Subcutaneous abdominal adipose tissue (tissue), 5 donors: ENCODE measurements around the gene SHANK2.

Experiments used
- H3K27ac ChIP-seq: one replicate; pipeline ENCODE4 v1.7.0; 2013; ENCODE audit warnings: low read depth, mild to moderate bottlenecking, inconsistent platforms, low read length, moderate library complexity
- H3K27me3 ChIP-seq, 5 donors: one replicate each; pipeline ENCODE4 v1.7.0; 2013; ENCODE audit warnings: low read length in 5 of 5, inconsistent platforms in 1 of 5; ENCODE audit not compliant: control insufficient read depth in 5 of 5, insufficient read depth in 4 of 5
- H3K36me3 ChIP-seq, 5 donors: one replicate each; pipeline ENCODE4 v1.7.0; 2013; ENCODE audit warnings: low read length in 5 of 5; ENCODE audit not compliant: control insufficient read depth in 5 of 5, insufficient read depth in 5 of 5
- H3K4me1 ChIP-seq, 5 donors: one replicate each; pipeline ENCODE4 v1.7.0; 2013; ENCODE audit warnings: low read length in 5 of 5, mild to moderate bottlenecking in 3 of 5, moderate library complexity in 1 of 5; ENCODE audit not compliant: control insufficient read depth in 5 of 5, insufficient read depth in 5 of 5
- H3K4me3 ChIP-seq, 5 donors: one replicate each; pipeline ENCODE4 v1.7.0; 2013; ENCODE audit warnings: low read length in 5 of 5, low read depth in 1 of 5
- H3K9ac ChIP-seq, 5 donors: one replicate each; pipeline ENCODE4 v1.7.0; 2013; ENCODE audit warnings: low read length in 5 of 5, mild to moderate bottlenecking in 4 of 5, moderate library complexity in 3 of 5
- H3K9me3 ChIP-seq, 5 donors: one replicate each; pipeline ENCODE4 v1.7.0; 2013; ENCODE audit warnings: low read length in 5 of 5; ENCODE audit not compliant: control insufficient read depth in 5 of 5
- donor health status: healthy.
- donor health status: healthy.
- donor health status: healthy.
- donor health status: healthy.
- donor health status: healthy.

Gene SHANK2

DNA sequence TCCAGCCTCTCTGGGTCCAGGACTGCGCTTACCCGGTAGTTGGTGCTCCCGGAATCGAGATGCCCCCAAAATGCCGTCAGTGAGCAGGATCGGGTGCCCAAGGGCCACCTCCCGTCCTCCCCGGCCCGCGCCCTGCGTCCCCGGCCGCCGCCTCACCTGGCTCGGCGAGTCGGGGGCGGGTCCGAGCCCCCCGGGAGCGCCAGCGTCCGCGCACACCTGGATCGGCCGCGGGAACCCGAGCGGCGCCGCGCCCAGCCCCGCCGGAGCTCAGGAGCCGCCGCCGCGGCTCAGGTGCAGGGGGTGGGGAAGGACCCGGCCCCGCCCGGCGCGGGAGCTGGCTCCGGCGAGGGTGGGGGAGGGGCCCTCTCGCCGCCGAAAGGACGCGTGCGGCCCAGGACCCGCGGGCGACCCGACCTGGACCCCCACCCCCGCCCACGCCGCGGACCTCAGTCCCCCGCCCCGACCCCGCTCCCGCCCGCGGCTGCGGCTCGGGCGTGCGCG lies at the start of gene SHANK2:
TSS of gene SHANK2 (minus strand) at position 309 of the 501 bp plus-strand sequence. CDS start 105,251 bp downstream, outside the sequence.
- H3K36me3 ChIP-seq, result no peaks in the 10 kb centered on the region
- H3K4me3 ChIP-seq, result peak within 1 kb of the TSS in 4 of 5 donors; percentile 44 to 54 (median 50)
- peaks cover 26 to 65% (median 59%) of the 10 kb centered on the region in 5 donors for H3K27me3 ChIP-seq
- peak within 1 kb of the TSS in 1 of 5 donors; percentile 45 for H3K9ac ChIP-seq
- H3K4me1 ChIP-seq, result peaks cover 0 to 23% (median 19%) of the 10 kb centered on the region in 5 donors
- no peak within 1 kb of the TSS for H3K27ac ChIP-seq
- no peaks in the 10 kb centered on the region for H3K9me3 ChIP-seq

DNA sequence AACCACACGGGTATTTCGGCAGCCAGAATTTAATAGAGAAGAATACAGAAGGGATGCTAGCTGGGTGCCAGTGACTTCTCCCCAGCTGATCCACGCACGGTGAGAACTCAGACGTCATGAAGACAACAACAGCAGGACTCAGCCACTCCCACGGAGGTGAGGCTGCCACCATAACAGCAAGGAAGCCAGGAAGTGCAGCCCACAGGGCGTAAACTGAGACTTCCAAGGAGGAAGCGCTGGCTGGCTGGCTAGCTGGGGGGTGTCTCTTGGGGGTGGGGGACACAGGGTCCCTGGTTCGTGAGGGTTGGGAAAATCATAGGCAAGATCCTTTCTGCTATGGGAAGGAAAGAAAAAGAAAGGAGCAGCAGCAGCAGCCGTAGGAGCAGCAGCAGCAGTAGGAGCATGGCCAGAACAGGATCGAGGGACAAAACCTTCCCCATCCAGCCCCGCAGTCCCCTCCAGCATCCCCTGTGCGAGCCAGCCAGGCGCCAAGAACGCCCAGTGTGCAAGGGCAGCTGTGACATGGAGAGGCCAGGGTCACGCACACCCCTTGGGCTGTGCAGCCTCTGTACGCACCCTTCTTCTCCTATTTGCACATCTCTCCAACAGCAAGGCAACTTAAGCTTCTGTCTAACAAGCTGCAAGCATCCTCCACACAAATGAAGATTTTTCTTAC lies 49.6 kb upstream of the SHANK2 start:
- Histone ChIP-seq H3K4me1 (no peaks in the 10 kb centered on the region), H3K36me3 (no peaks in the 10 kb centered on the region), H3K27ac (no peak overlapping the region), H3K27me3 (peaks cover 14 to 24% (median 16%) of the 10 kb centered on the region in 5 donors), H3K4me3 (no peak overlapping the region), H3K9ac (no peak overlapping the region), H3K9me3 (no peaks in the 10 kb centered on the region)

DNA sequence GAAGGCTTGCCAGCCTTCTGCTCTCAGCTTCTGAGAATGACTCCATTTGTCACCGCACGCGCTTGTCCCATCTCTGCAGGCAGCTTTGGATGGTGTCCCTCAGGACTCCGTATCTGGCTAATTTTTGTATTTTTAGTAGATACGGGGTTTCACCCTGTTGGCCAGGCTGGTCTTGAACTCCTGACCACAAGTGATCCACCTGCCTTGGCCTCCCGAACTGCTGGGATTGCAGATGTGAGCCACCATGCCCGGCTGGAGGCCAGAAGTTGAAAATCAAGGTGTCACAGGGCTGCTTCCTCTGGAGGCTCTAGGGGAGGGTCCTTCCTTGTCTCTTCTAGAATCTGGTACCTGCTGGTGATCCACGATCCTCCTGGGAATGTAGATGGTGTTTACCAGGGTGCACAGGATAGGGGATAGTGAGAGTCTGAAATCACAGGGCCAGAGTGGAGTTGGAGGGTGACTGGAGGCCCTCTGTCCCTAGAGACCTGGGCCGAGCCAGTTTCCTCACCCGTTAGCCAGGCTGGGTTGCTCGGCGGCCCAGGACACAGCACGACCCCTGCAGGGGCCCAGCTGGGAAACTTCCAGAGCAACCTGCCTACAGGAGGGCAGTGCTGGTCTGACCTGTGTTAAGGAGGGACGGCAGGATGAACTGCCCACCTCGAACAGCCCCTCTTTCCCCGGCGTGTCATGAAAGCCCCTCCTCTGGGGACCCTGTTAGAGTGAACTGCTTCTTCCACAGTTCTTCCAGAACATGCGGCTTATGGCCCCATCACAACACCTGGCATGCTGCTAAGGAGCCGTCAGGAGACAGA lies 48.9 kb upstream of the SHANK2 start:
- Histone ChIP-seq H3K9ac (no peak overlapping the region), H3K4me3 (no peak overlapping the region), H3K27me3 (peaks cover 14 to 24% (median 18%) of the 10 kb centered on the region in 5 donors), H3K4me1 (no peaks in the 10 kb centered on the region), H3K27ac (no peak overlapping the region), H3K36me3 (no peaks in the 10 kb centered on the region), H3K9me3 (no peaks in the 10 kb centered on the region)

DNA sequence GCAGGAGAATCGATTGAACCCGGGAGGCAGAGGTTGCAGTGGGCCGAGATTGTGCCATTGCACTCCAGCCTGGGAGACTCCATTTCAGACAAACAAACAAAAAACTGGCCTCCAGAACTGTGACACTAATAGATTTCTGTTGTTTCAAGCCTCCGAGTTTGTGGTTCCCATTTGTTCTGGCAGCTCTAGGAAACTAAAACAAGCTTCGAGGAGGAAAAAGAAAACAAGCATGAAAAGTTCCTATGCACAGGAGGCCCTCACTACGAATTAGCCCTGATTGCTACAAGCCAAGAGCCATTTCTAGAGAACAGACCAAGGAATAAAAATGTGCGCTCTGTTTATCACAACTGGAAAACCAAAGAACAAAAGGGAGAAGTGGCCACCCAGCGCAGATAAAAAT lies 47.8 kb upstream of the SHANK2 start:
- Histone ChIP-seq H3K9ac (no peak overlapping the region), H3K4me1 (no peaks in the 10 kb centered on the region), H3K4me3 (no peak overlapping the region), H3K36me3 (no peaks in the 10 kb centered on the region), H3K9me3 (no peaks in the 10 kb centered on the region), H3K27ac (no peak overlapping the region), H3K27me3 (peaks cover 14 to 29% (median 19%) of the 10 kb centered on the region in 5 donors)

DNA sequence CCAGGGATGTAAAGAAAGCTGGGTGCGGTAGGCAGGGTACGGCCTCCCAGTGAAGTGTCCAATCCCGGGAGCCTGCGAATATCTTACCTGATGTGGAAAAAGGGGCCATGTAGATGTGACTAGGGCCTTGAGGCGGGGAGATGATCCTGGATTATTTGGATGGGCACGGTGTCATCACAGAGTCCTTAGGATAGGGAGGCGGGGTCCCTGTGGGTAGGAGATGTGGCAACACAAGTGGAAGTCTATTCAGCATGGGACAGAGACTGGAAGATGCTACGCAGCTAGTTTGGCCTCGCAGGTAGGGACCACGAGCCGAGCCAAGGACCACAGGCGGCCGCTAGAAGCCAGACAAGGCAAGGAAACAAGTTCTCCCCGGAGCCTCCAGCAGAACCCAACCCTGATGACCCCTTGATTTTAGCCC lies 46.4 kb upstream of the SHANK2 start:
- H3K27me3 ChIP-seq, result peaks cover 19 to 29% (median 24%) of the 10 kb centered on the region in 5 donors
- H3K9me3 ChIP-seq, result no peaks in the 10 kb centered on the region
- no peaks in the 10 kb centered on the region for H3K4me1 ChIP-seq
- no peaks in the 10 kb centered on the region for H3K36me3 ChIP-seq
- no peak overlapping the region for H3K9ac ChIP-seq
- no peak overlapping the region for H3K4me3 ChIP-seq
- no peak overlapping the region for H3K27ac ChIP-seq

DNA sequence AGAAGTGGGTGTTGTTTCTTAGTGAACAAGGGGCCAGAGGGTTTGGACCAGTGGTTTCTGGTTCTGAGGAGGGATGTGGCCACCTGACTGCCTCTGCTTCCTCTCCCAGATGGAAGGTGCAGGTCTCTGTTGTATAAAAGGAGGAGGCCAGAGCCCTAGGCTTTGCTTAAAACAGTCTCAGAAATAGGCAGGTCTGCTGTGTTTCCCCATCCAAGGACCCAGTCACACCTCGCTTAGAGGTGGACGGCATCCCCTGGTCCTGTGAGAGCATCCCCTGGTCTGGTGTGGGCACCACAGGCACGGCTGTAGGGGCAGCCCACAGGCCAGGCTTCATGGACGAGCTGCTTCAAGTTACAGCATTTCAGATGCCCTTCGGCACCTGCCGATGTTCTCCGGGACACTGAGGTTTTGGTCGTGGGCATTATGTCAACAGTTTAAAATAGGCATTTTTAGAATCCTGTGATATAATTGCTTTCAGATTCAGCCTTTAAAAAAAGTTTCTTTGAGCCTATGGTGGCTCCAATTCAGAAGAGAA lies 45.7 kb upstream of the SHANK2 start:
- Histone ChIP-seq H3K36me3 (no peaks in the 10 kb centered on the region), H3K9ac (no peak overlapping the region), H3K27ac (no peak overlapping the region), H3K4me1 (no peaks in the 10 kb centered on the region), H3K4me3 (no peak overlapping the region), H3K27me3 (peaks cover 20 to 29% (median 24%) of the 10 kb centered on the region in 5 donors), H3K9me3 (no peaks in the 10 kb centered on the region)

DNA sequence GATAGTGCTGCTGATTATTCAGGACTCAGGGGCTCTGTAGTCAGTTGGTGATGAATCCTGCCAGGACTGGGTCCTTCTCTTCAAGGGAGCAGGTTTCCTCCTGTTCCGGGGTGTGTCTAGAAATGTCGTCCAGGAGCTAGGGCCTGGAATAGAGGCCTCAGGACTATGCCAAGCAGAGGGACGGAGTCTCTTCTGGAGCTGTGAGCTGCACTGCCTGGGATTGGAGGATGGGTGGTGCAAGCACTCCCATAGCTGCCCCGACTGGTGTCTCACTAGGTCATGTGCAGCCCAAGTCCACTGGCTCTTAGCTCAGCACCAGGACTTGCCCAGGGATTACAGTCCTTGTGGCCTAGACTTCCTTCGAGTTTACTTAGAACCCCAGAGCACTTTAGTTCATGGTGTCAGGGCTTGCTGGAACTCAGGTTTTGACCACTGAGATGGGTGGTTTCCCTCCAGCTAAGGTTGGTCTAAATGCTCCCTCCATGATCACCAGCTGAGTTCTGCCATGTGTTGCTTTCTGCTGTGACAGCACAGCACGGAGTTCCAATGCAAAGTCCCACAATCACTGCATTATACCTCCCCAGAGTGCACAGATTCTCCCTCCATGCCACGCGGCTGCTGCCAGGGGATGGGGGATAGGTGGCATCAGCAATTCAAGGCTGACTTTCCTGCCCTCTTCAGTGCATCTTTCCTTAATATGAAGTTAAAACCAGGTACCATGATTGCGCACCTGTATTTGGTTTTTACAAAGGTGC lies 42.6 kb upstream of the SHANK2 start:
- H3K4me1 ChIP-seq, result no peaks in the 10 kb centered on the region
- no peak overlapping the region for H3K27ac ChIP-seq
- H3K4me3 ChIP-seq, result no peak overlapping the region
- no peak overlapping the region for H3K9ac ChIP-seq
- H3K9me3 ChIP-seq, result peaks cover 0 to 12% (median 3%) of the 10 kb centered on the region in 5 donors
- H3K36me3 ChIP-seq, result no peaks in the 10 kb centered on the region
- peaks cover 6 to 26% (median 20%) of the 10 kb centered on the region in 5 donors for H3K27me3 ChIP-seq

DNA sequence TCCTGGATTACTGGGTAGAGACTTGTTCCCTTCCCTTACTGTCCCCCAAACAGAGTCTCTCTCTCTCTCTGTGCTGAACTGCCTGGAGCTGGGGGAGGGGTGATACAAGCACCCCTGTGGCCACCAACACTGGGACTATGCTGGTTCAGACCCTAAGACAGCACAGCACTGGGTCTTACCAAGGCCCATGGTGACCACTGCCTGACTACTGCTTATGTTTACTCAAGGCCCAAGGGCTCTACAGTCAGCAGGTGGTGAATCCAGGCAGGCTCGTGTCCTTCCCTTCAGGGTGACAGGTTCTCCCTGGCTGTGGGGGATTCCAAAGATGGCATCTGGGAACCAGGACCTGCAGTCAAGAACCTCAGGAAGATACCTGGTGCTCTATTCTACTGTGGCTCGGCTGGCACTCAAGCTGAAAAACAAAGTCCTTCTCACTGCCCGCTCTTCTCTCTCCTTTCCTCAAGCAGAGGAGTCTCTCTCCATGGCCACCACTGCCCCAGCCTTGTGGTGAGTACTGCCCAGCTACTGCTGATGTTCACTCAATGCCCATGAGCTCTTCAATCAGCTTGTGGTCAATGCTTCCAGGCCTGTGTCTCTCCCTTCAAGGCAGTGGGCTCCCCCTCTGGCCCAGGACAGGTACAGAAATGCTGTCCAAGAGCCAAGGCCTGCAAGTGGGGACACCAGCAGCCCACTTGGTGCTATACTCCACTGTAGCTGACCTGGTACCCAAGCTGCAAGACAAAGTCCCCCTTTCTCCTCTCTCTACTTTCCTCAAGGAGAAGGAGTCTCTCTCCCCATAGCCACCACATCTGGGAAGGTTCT lies 41.8 kb upstream of the SHANK2 start:
- Histone ChIP-seq H3K4me3 (no peak overlapping the region), H3K27me3 (peaks cover 6 to 21% (median 15%) of the 10 kb centered on the region in 5 donors), H3K9me3 (peaks cover 0 to 12% (median 3%) of the 10 kb centered on the region in 5 donors), H3K4me1 (no peaks in the 10 kb centered on the region), H3K27ac (no peak overlapping the region), H3K36me3 (no peaks in the 10 kb centered on the region), H3K9ac (no peak overlapping the region)
